NB4 (cell line): ENCODE results near the gene ADAMTSL3.
"Not testable (repeated sequence)": the region's sequence is repeated elsewhere in the genome, so short reads cannot be mapped to it uniquely, and the experiment has no call there.

ENCODE experiments used
- DNase-seq: peaks from one replicate; pipeline ENCODE4 v3.0.0; 2010; ENCODE audit warnings: low read depth
- H3K4me3 ChIP-seq: one replicate; pipeline ENCODE4 v1.5.1; 2011; ENCODE audit warnings: mild to moderate bottlenecking, low read depth, low read length, moderate library complexity
- CTCF ChIP-seq: IDR thresholded peaks from one replicate; pipeline ENCODE4 v1.5.1; 2012; ENCODE audit warnings: low read depth, low read length
- MAX ChIP-seq: IDR thresholded peaks from 2 replicates; pipeline ENCODE4 v1.6.1; 2011; ENCODE audit warnings: low read depth, low read length
- MYC ChIP-seq: IDR thresholded peaks from 2 replicates; pipeline ENCODE4 v1.6.1; 2011; ENCODE audit warnings: low read depth, low read length
- POLR2A ChIP-seq: IDR thresholded peaks from 2 replicates; pipeline ENCODE4 v1.6.1; 2011; ENCODE audit warnings: mild to moderate bottlenecking; ENCODE audit not compliant: insufficient read length; ENCODE audit errors: extremely low read depth

Gene ADAMTSL3

GRCh38 chr15:84082739-84083138 is 428.8 kb downstream of the ADAMTSL3 start:
- no peak for TF ChIP-seq CTCF
- TF ChIP-seq MYC = no peak
- TF ChIP-seq MAX = no peak
- TF ChIP-seq POLR2A = no peak
- DNase-seq = no peak

GRCh38 chr15:84086071-84086470 is 432.1 kb downstream of the ADAMTSL3 start:
- not testable (repeated sequence) for H3K4me3 ChIP-seq, DNase-seq

More at GRCh38 chr15:84082739-84083138, 428.8 kb downstream of the ADAMTSL3 start:
- no peak overlapping the region for H3K4me3 ChIP-seq
